GM12878 (cell line): ENCODE results near the gene MOBP. TPM values are rescaled to one million over a fixed set of nuclear protein-coding genes. Genes with fewer than 3 reads are reported as not detected.

Experiments used
- ATAC-seq: fragments of 200-7000 bp; cut with Tn5 transposase; 3 replicates; pipeline ENCODE4 v1.9.1; 2020; ENCODE audit warnings: mild to moderate bottlenecking, moderate library complexity
- BruUV-seq: library from RNA; stranded (reverse); fragments of 400-500 nt; replicated peaks from 2 replicates; lab custom pipeline; 2021; lab: Mats Ljungman, UMichigan
- CTCF ChIA-PET: fragments of 300-600 bp; sonication (Branson Sonifier 250); formaldehyde crosslinking; extraction: SDS; loops from one replicate; lab custom pipeline; 2021; ENCODE audit warnings: inconsistent platforms; lab: Yijun Ruan, JAX
- POLR2A ChIA-PET: fragments of 350-600 bp; formaldehyde crosslinking; extraction: SDS; loops from one replicate; lab custom pipeline; 2021; ENCODE audit warnings: inconsistent platforms; lab: Charles Lee
- RAD21 ChIA-PET: fragments of 300-600 bp; sonication (Branson Sonifier 250); formaldehyde crosslinking; loops from one replicate; lab custom pipeline; 2023; ENCODE audit warnings: antibody characterized with exemption; ENCODE audit not compliant: unreplicated experiment; lab: Charles Lee
- SMC1A ChIA-PET: fragments of 300-600 bp; sonication (Branson Sonifier 250); formaldehyde crosslinking; loops from one replicate; lab custom pipeline; 2023; ENCODE audit not compliant: unreplicated experiment, uncharacterized antibody; lab: Charles Lee
- DNase-seq: peaks from one replicate; pipeline ENCODE4 v3.0.0-alpha.2; 2011; ENCODE audit warnings: low read depth, low spot score
- FAIRE-seq: peaks from 3 replicates; lab custom pipeline; 2011; peaks lifted over from hg19 to GRCh38; lab: Jason Lieb, UNC
- H2AFZ ChIP-seq: 2 replicates; pipeline ENCODE4 v1.6.0; 2011; ENCODE audit warnings: low read depth, low read length, control low read depth; ENCODE audit not compliant: control insufficient read depth
- H3K27ac ChIP-seq: 2 replicates; pipeline ENCODE4 v1.5.1; 2011; ENCODE audit warnings: control low read depth; ENCODE audit not compliant: control insufficient read depth, insufficient read depth
- H3K27me3 ChIP-seq, 2 experiments: replicated peaks in 1 of 2; 2 replicates each; pipeline versions ENCODE4 v1.6.0 to v1.6.1; 2011; ENCODE audit warnings: low read length in 1 of 2; ENCODE audit not compliant: control insufficient read depth in 2 of 2, insufficient read depth in 2 of 2
- H3K36me3 ChIP-seq, 2 experiments: 2 replicates each; pipeline ENCODE4 v1.5.1; 2011; ENCODE audit warnings: low read length in 1 of 2; ENCODE audit not compliant: control insufficient read depth in 2 of 2, insufficient read depth in 2 of 2
- H3K4me1 ChIP-seq: 2 replicates; pipeline ENCODE4 v1.6.1; 2011; ENCODE audit warnings: mild to moderate bottlenecking, low read length, moderate library complexity, mixed read lengths; ENCODE audit not compliant: control insufficient read depth, insufficient read depth
- H3K4me2 ChIP-seq: 2 replicates; pipeline ENCODE4 v1.6.0; 2011; ENCODE audit warnings: control low read depth; ENCODE audit not compliant: control insufficient read depth, insufficient read depth
- H3K4me3 ChIP-seq: fragments of 200-600 bp; sonication (generic); 2 replicates; pipeline ENCODE4 v1.5.1; 2016
- H3K79me2 ChIP-seq: 2 replicates; pipeline ENCODE4 v1.6.0; 2011; ENCODE audit warnings: low read length; ENCODE audit not compliant: control insufficient read depth, insufficient read depth
- H3K9ac ChIP-seq: 2 replicates; pipeline ENCODE4 v1.8.0; 2011; ENCODE audit warnings: low read length, control low read depth, mixed read lengths; ENCODE audit not compliant: control insufficient read depth, insufficient read depth
- H3K9me3 ChIP-seq: replicated peaks from 3 replicates; pipeline ENCODE4 v1.5.1; 2011; ENCODE audit warnings: mild to moderate bottlenecking, low read length; ENCODE audit not compliant: control insufficient read depth, insufficient read depth
- H4K20me1 ChIP-seq: 2 replicates; pipeline ENCODE4 v1.6.0; 2011; ENCODE audit not compliant: control insufficient read depth, insufficient read depth
- GABPA ChIP-seq: IDR thresholded peaks from 2 replicates; pipeline ENCODE4 v1.6.1; 2014; ENCODE audit warnings: antibody characterized with exemption, low read depth, mild to moderate bottlenecking, inconsistent platforms
- HDAC6 ChIP-seq: fragments of 200-600 bp; sonication (generic); IDR thresholded peaks from one replicate; pipeline ENCODE4 v1.8.0; 2017; ENCODE audit warnings: antibody characterized with exemption; ENCODE audit not compliant: unreplicated experiment
- MAX ChIP-seq: IDR thresholded peaks from 2 replicates; pipeline ENCODE4 v1.6.1; 2012; ENCODE audit warnings: low read depth, low read length, improper control_type of control experiment
- POLR2AphosphoS2 ChIP-seq: IDR thresholded peaks from 2 replicates; pipeline ENCODE4 v1.6.1; 2011; ENCODE audit warnings: low read depth, mild to moderate bottlenecking, low read length, improper control_type of control experiment, moderate library complexity
- SP1 ChIP-seq: IDR thresholded peaks from one replicate; pipeline ENCODE4 v1.6.1; 2011; ENCODE audit warnings: low read depth, low read length
- TAF1 ChIP-seq: IDR thresholded peaks from 2 replicates; pipeline ENCODE4 v1.6.1; 2011; ENCODE audit warnings: mild to moderate bottlenecking, low read depth, low read length, borderline replicate concordance
- TARDBP ChIP-seq: IDR thresholded peaks from 2 replicates; pipeline ENCODE4 v1.6.1; 2016; ENCODE audit warnings: borderline replicate concordance
- ZBTB40 ChIP-seq: fragments of 450-650 bp; IDR thresholded peaks from 2 replicates; pipeline ENCODE4 v1.6.1; 2016; ENCODE audit warnings: mild to moderate bottlenecking, moderate library complexity, borderline replicate concordance
- WGBS: methylation state at CpG from one replicate; pipeline ENCODE4 v1.1.6; 2016; ENCODE audit warnings: low lambda C conversion rate; ENCODE audit not compliant: insufficient replicate concordance, insufficient coverage; ENCODE audit errors: missing lambda C conversion rate; 5-methylcytosine and 5-hydroxymethylcytosine counted together
- in situ Hi-C: fragments of 300-500 bp; cut with MboI; formaldehyde crosslinking; loops from 9 replicates; pipeline ENCODE4 v1.14.3; 2018; ENCODE audit warnings: mixed read lengths
- intact Hi-C: fragments of 100-400 bp; cut with micrococcal nuclease; formaldehyde crosslinking; loops from one replicate; pipeline ENCODE4 v1.14.2; 2022; ENCODE audit not compliant: unreplicated experiment
- polyA plus RNA-seq, 11 experiments: library from polyadenylated mRNA; depleted of rRNA in 4 of 11; unstranded in 6 of 11; stranded (reverse) in 5 of 11; fragments of >200 nt; fragmentation: Nextera tagmentation in 4 of 11; fragmentation: Illumina TruSeq in 1 of 11; extraction: Ambion mirVana in 4 of 11; extraction: Trizol in 1 of 11; gene quantifications; 1 replicate in 1 of 11; 2 replicates in 10 of 11; pipeline versions ENCODE4 v1.2.1 to v1.2.3, GENCODE V29; 2011 to 2016; ENCODE audit warnings: inconsistent platforms in 2 of 11, missing spikeins in 2 of 11, low read depth in 1 of 11
- total RNA-seq, 4 experiments: library from RNA; depleted of rRNA in 3 of 4; stranded (reverse); fragments of >200 nt in 3 of 4; fragmentation: Illumina TruSeq in 1 of 4; extraction: Trizol in 1 of 4; gene quantifications; 2 replicates each; pipeline versions ENCODE4 v1.2.1 to v1.2.3, GENCODE V29; 2013 to 2021

Gene MOBP
- total and polyA plus RNA-seq, 10 of the 15 experiments (the other 5 are each of a cell fraction or from before 2014, with no cell fraction given) = 0.04 to 0.09 (median 0.08) TPM; not detected in 5

- Histone ChIP-seq H3K4me2 (no peak overlapping the region), H3K27me3 (no peaks in the 10 kb centered on the region; a peak in 1 of 4 replicates), H3K4me1 (no peaks in the 10 kb centered on the region), H3K36me3 (no peaks in the 10 kb centered on the region), H2AFZ (no peak overlapping the region), H3K9ac (no peak overlapping the region), H3K4me3 (no peak overlapping the region), H4K20me1 (no peaks in the 10 kb centered on the region), H3K9me3 (no peaks in the 10 kb centered on the region), H3K79me2 (no peaks in the 10 kb centered on the region), H3K27ac (no peak overlapping the region)
- WGBS = 2% methylated on average over 2 of the region's 2 CpGs
- DNase-seq = no peak
- TF ChIP-seq POLR2AphosphoS2 = no peak
- no peak for TF ChIP-seq SP1
- TF ChIP-seq TAF1 = no peak
- TF ChIP-seq TARDBP = no peak
- no peak for TF ChIP-seq ZBTB40
- TF ChIP-seq MAX = no peak
- no peak for TF ChIP-seq GABPA
- TF ChIP-seq HDAC6 = no peak
- no peak for ATAC-seq
- no peak for FAIRE-seq
- CTCF ChIA-PET = interaction anchor here (1.0 kb wide), 1 partner anchor 10 kb away, joined by 4 read pairs; no protein-coding TSS in a partner anchor
- RAD21 ChIA-PET = no interaction called here
- SMC1A ChIA-PET = no interaction called here
- POLR2A ChIA-PET = no interaction called here
- no TSS peak for BruUV-seq
- intact Hi-C loops (no loop called here), in situ Hi-C loops (no loop called here)
Measured at GRCh38 chr3:39533226-39533625, 65.7 kb downstream of the MOBP start.
